Colonic mucosa (tissue), 4 donors: ENCODE data around the gene WWOX. TPM values are rescaled to one million over a fixed set of nuclear protein-coding genes. Genes with fewer than 3 reads are reported as not detected.

Source experiments
- DNase-seq: peaks from one replicate; pipeline ENCODE4 v3.0.0-alpha.2; 2020
- H3K27ac ChIP-seq: fragments of 200-600 bp; one replicate; pipeline ENCODE4 v1.8.0; 2021
- H3K27me3 ChIP-seq: fragments of 200-600 bp; one replicate; pipeline ENCODE4 v1.8.0; 2021
- H3K36me3 ChIP-seq: fragments of 200-600 bp; one replicate; pipeline ENCODE4 v1.8.0; 2021
- H3K4me1 ChIP-seq: fragments of 200-600 bp; one replicate; pipeline ENCODE4 v1.8.0; 2021; ENCODE audit warnings: mild to moderate bottlenecking
- H3K4me3 ChIP-seq: fragments of 200-600 bp; one replicate; pipeline ENCODE4 v1.8.0; 2021
- H3K9ac ChIP-seq, 2 donors: one replicate each; pipeline ENCODE4 v1.7.0; 2013; ENCODE audit warnings: control low read depth in 2 of 2, low read depth in 2 of 2, low read length in 2 of 2
- H3K9me3 ChIP-seq: fragments of 200-600 bp; one replicate; pipeline ENCODE4 v1.8.0; 2021
- CTCF ChIP-seq: fragments of 200-600 bp; IDR thresholded peaks from one replicate; pipeline ENCODE4 v1.8.0; 2022; ENCODE audit warnings: antibody characterized with exemption, mild to moderate bottlenecking
- intact Hi-C: fragments of 100-400 bp; cut with DNase I; formaldehyde crosslinking; loops from one replicate; pipeline ENCODE4 v1.14.1; 2022
- total RNA-seq, 2 donors: library from RNA; stranded (reverse); fragmentation: NEBNext Ultra II Directional in 1 of 2; extraction: Animal tissue kit (Norgen Biotek cat#: 25700) in 1 of 2; gene quantifications; one replicate each; pipeline ENCODE4 v1.2.1, GENCODE V29; 2021
- donor health status: healthy.
- donor health status: DM: no; HTN: no; CAD: no.
- donor health status: DM: no; HTN: no; CAD: no.

The WWOX gene
- total RNA-seq, 2 donors from 2014 or later = 7.2 to 11.0 TPM

- Histone ChIP-seq H3K27ac (no peak overlapping the region), H3K9me3 (no peaks in the 10 kb centered on the region), H3K27me3 (no peaks in the 10 kb centered on the region), H3K4me1 (no peaks in the 10 kb centered on the region), H3K36me3 (no peaks in the 10 kb centered on the region), H3K9ac (no peak overlapping the region), H3K4me3 (no peak overlapping the region)
- TF ChIP-seq CTCF = no peak
- DNase-seq = no peak
- intact Hi-C loops = no loop called here
These were observed 1064.4 kb downstream of the WWOX start for GRCh38 chr16:79163691-79164387.

GRCh38 chr16:79164388-79164995 lies 1065.0 kb downstream of the WWOX start:
- no peak overlapping the region for H3K4me3 ChIP-seq
- no peak overlapping the region for H3K27ac ChIP-seq
- H3K4me1 ChIP-seq = no peaks in the 10 kb centered on the region
- H3K9me3 ChIP-seq = no peaks in the 10 kb centered on the region
- intact Hi-C loops = no loop called here
- no peaks in the 10 kb centered on the region for H3K36me3 ChIP-seq
- H3K27me3 ChIP-seq = no peaks in the 10 kb centered on the region
- DNase-seq = no peak
- no peak for TF ChIP-seq CTCF
- H3K9ac ChIP-seq = no peak overlapping the region

GRCh38 chr16:79165079-79165478 lies 1065.6 kb downstream of the WWOX start:
- no peaks in the 10 kb centered on the region for H3K27me3 ChIP-seq
- no peak for TF ChIP-seq CTCF
- H3K4me3 ChIP-seq = no peak overlapping the region
- H3K4me1 ChIP-seq = no peaks in the 10 kb centered on the region
- no peak for DNase-seq
- H3K9ac ChIP-seq = no peak overlapping the region
- intact Hi-C loops = no loop called here
- no peak overlapping the region for H3K27ac ChIP-seq
- H3K36me3 ChIP-seq = no peaks in the 10 kb centered on the region
- no peaks in the 10 kb centered on the region for H3K9me3 ChIP-seq

GRCh38 chr16:79165506-79165905 lies 1066.1 kb downstream of the WWOX start:
- H3K9me3 ChIP-seq = no peaks in the 10 kb centered on the region
- no peaks in the 10 kb centered on the region for H3K27me3 ChIP-seq
- H3K4me1 ChIP-seq = no peaks in the 10 kb centered on the region
- no peak for TF ChIP-seq CTCF
- H3K4me3 ChIP-seq = no peak overlapping the region
- intact Hi-C loops = no loop called here
- no peak for DNase-seq
- no peak overlapping the region for H3K9ac ChIP-seq
- no peaks in the 10 kb centered on the region for H3K36me3 ChIP-seq
- no peak overlapping the region for H3K27ac ChIP-seq

- no peak overlapping the region for H3K27ac ChIP-seq
- H3K4me1 ChIP-seq = no peaks in the 10 kb centered on the region
- no peaks in the 10 kb centered on the region for H3K27me3 ChIP-seq
- H3K36me3 ChIP-seq = no peaks in the 10 kb centered on the region
- TF ChIP-seq CTCF = no peak
- no peaks in the 10 kb centered on the region for H3K9me3 ChIP-seq
- DNase-seq = no peak
- H3K9ac ChIP-seq = no peak overlapping the region
- H3K4me3 ChIP-seq = no peak overlapping the region
- intact Hi-C loops = no loop called here
These were observed 1068.4 kb downstream of the WWOX start for GRCh38 chr16:79167893-79168292.
